HCT116 (cell line): ENCODE measurements around the gene GRAMD4. TPM values are rescaled to one million over a fixed set of nuclear protein-coding genes. Genes with fewer than 3 reads are reported as not detected.

Experiments used
- ATAC-seq: fragments of 200-7000 bp; cut with Tn5 transposase; 2 replicates; pipeline ENCODE4 v1.9.1; 2020; ENCODE audit warnings: mild to moderate bottlenecking, moderate library complexity
- BruUV-seq: library from RNA; stranded (reverse); fragments of 400-500 nt; replicated peaks from 2 replicates; lab custom pipeline; 2021; lab: Mats Ljungman, UMichigan
- CTCF ChIA-PET: fragments of 300-600 bp; sonication (Branson Sonifier 250); formaldehyde crosslinking; loops from one replicate; lab custom pipeline; 2021; ENCODE audit warnings: antibody characterized with exemption; lab: Charles Lee
- POLR2A ChIA-PET: fragments of 300-600, 350-600 bp; sonication (Branson Sonifier 250); formaldehyde crosslinking; loops from one replicate; lab custom pipeline; 2021; ENCODE audit warnings: antibody characterized with exemption; lab: Charles Lee
- RAD21 ChIA-PET, 2 experiments: fragments of 300-600 bp; sonication (Branson Sonifier 250); formaldehyde crosslinking; loops; one replicate each; lab custom pipeline; 2023; ENCODE audit warnings: low total read pairs in 2 of 2; ENCODE audit not compliant: uncharacterized antibody in 2 of 2, unreplicated experiment in 2 of 2, low non-redundant PET in 1 of 2; lab: Charles Lee
- DNase-seq: peaks from one replicate; pipeline ENCODE4 v3.0.0-alpha.2; 2010; ENCODE audit warnings: low read depth, low spot score
- H2AFZ ChIP-seq: fragments of 200-600 bp; shearing (Covaris generic), sonication (generic); 2 replicates; pipeline ENCODE4 v1.6.1; 2017; ENCODE audit warnings: low read depth, mixed run types, mixed read lengths, antibody characterized with exemption, low read length; ENCODE audit not compliant: poor library complexity, severe bottlenecking
- H3K27ac ChIP-seq: 2 replicates; pipeline ENCODE4 v1.5.1; 2012; ENCODE audit warnings: low read depth, low read length
- H3K27me3 ChIP-seq: fragments of 200-600 bp; sonication (generic); 2 replicates; pipeline ENCODE4 v1.6.1; 2016; ENCODE audit warnings: mixed run types, low read length, mixed read lengths; ENCODE audit not compliant: insufficient read depth
- H3K36me3 ChIP-seq, 2 experiments: fragments of 200-500 bp in 1 of 2; fragments of 200-600 bp in 1 of 2; sonication (Bioruptor generic) in 1 of 2; sonication (generic) in 1 of 2; 2 replicates each; pipeline versions ENCODE4 v1.5.1 to v1.6.1; 2014 to 2016; ENCODE audit warnings: low read length in 2 of 2, inconsistent platforms in 1 of 2, mixed read lengths in 1 of 2, mixed run types in 1 of 2; ENCODE audit not compliant: insufficient read depth in 2 of 2, control insufficient read depth in 1 of 2
- H3K4me1 ChIP-seq, 2 experiments: fragments of 200-600 bp in 1 of 2; sonication (generic) in 1 of 2; 2 replicates each; pipeline versions ENCODE4 v1.5.1 to v1.6.1; 2012 to 2017; ENCODE audit warnings: low read length in 2 of 2, inconsistent platforms in 1 of 2, mild to moderate bottlenecking in 1 of 2, mixed read lengths in 1 of 2, mixed run types in 1 of 2, moderate library complexity in 1 of 2; ENCODE audit not compliant: insufficient read depth in 2 of 2, control insufficient read depth in 1 of 2
- H3K4me2 ChIP-seq: fragments of 200-600 bp; sonication (generic); 2 replicates; pipeline ENCODE4 v1.6.1; 2017; ENCODE audit warnings: mixed run types, low read length, mixed read lengths
- H3K4me3 ChIP-seq, 2 experiments: fragments of 200-600 bp in 1 of 2; sonication (generic) in 1 of 2; replicated peaks in 1 of 2; 2 replicates each; pipeline ENCODE4 v1.5.1; 2011 to 2016; ENCODE audit warnings: low read length in 2 of 2, control low read depth in 1 of 2, low read depth in 1 of 2, mild to moderate bottlenecking in 1 of 2, mixed read lengths in 1 of 2, mixed run types in 1 of 2
- H3K79me2 ChIP-seq: fragments of 200-600 bp; sonication (generic); 2 replicates; pipeline ENCODE4 v1.6.1; 2017; ENCODE audit warnings: mild to moderate bottlenecking, mixed run types, low read length, moderate library complexity, mixed read lengths; ENCODE audit not compliant: insufficient read depth
- H3K9ac ChIP-seq: fragments of 200-600 bp; sonication (generic); 2 replicates; pipeline ENCODE4 v1.6.1; 2016; ENCODE audit warnings: low read length, mixed read lengths
- H3K9me2 ChIP-seq: fragments of 200-600 bp; sonication (generic), shearing (Covaris generic); 2 replicates; pipeline ENCODE4 v1.6.1; 2017; ENCODE audit warnings: mixed run types, mild to moderate bottlenecking, moderate library complexity; ENCODE audit not compliant: insufficient read depth
- H3K9me3 ChIP-seq, 2 experiments: fragments of 200-500 bp in 1 of 2; fragments of 200-600 bp in 1 of 2; sonication (Bioruptor generic) in 1 of 2; sonication (generic) in 1 of 2; 2 replicates each; pipeline ENCODE4 v1.6.1; 2014 to 2017; ENCODE audit warnings: low read length in 2 of 2, mixed read lengths in 2 of 2, inconsistent platforms in 1 of 2, low read depth in 1 of 2, mild to moderate bottlenecking in 1 of 2, mixed run types in 1 of 2, moderate library complexity in 1 of 2; ENCODE audit not compliant: control insufficient read depth in 1 of 2, insufficient read depth in 1 of 2
- H4K20me1 ChIP-seq: fragments of 200-600 bp; sonication (generic), shearing (Covaris generic); 2 replicates; pipeline ENCODE4 v1.6.1; 2017; ENCODE audit warnings: mixed run types, mild to moderate bottlenecking, moderate library complexity; ENCODE audit not compliant: insufficient read depth
- CEBPB ChIP-seq: IDR thresholded peaks from 2 replicates; pipeline ENCODE4 v1.6.1; 2012; ENCODE audit warnings: low read depth
- CTCF ChIP-seq, 3 experiments: fragments of 200-600 bp in 1 of 3; sonication (generic) in 1 of 3; IDR thresholded peaks in 2 of 3; conservative IDR thresholded peaks in 1 of 3; 2 replicates each; pipeline ENCODE4 v1.5.1; 2012 to 2017; ENCODE audit warnings: low read depth in 2 of 3, low read length in 2 of 3, antibody characterized with exemption in 1 of 3, borderline replicate concordance in 1 of 3, control low read depth in 1 of 3, mild to moderate bottlenecking in 1 of 3, mixed read lengths in 1 of 3, mixed run types in 1 of 3, moderate library complexity in 1 of 3; ENCODE audit not compliant: insufficient read depth in 1 of 3
- ELF1 ChIP-seq: IDR thresholded peaks from 2 replicates; pipeline ENCODE4 v1.6.1; 2012; ENCODE audit warnings: low read depth, borderline replicate concordance
- EZH2 ChIP-seq: fragments of 200-600 bp; sonication (generic); IDR thresholded peaks from 2 replicates; pipeline ENCODE4 v1.6.1; 2017; ENCODE audit warnings: antibody characterized with exemption, mixed run types
- EZH2phosphoT487 ChIP-seq: fragments of 200-600 bp; IDR thresholded peaks from 2 replicates; pipeline ENCODE4 v1.6.1; 2018; ENCODE audit warnings: antibody characterized with exemption, borderline replicate concordance
- POLR2A ChIP-seq: IDR thresholded peaks from 2 replicates; pipeline ENCODE4 v1.7.0; 2011; ENCODE audit warnings: borderline replicate concordance; ENCODE audit not compliant: insufficient read depth, insufficient read length; ENCODE audit errors: extremely low read depth
- POLR2AphosphoS5 ChIP-seq: IDR thresholded peaks from 2 replicates; pipeline ENCODE4 v1.6.1; 2011; ENCODE audit warnings: mild to moderate bottlenecking, low read depth, low read length, moderate library complexity
- RAD21 ChIP-seq: IDR thresholded peaks from 2 replicates; pipeline ENCODE4 v1.6.1; 2012; ENCODE audit warnings: low read depth, mild to moderate bottlenecking
- SIN3A ChIP-seq: IDR thresholded peaks from 2 replicates; pipeline ENCODE4 v1.6.1; 2012; ENCODE audit warnings: low read depth
- intact Hi-C: fragments of 100-400 bp; cut with micrococcal nuclease; formaldehyde crosslinking; loops from 2 replicates; pipeline ENCODE4 v1.10.0; 2022
- total RNA-seq: library from RNA; stranded (reverse); gene quantifications from one replicate; pipeline ENCODE4 v1.2.1, GENCODE V29; 2021; ENCODE audit not compliant: unreplicated experiment

GRAMD4 gene
- total RNA-seq, 1 experiment from 2014 or later = 25.8 TPM

GRCh38 chr22:46659059-46659790, 39.0 kb downstream of the GRAMD4 start:
- no peak for DNase-seq
- Histone ChIP-seq H4K20me1 (no peaks in the 10 kb centered on the region), H2AFZ (no peak overlapping the region), H3K27ac (no peak overlapping the region), H3K79me2 (no peaks in the 10 kb centered on the region), H3K4me1 (peaks cover 23 to 25% of the 10 kb centered on the region in 2 experiments), H3K4me3 (no peak overlapping the region), H3K9ac (no peak overlapping the region), H3K27me3 (no peaks in the 10 kb centered on the region), H3K9me2 (no peaks in the 10 kb centered on the region), H3K36me3 (no peaks in the 10 kb centered on the region), H3K9me3 (no peaks in the 10 kb centered on the region), H3K4me2 (no peak overlapping the region)
- intact Hi-C loops = no loop called here
- BruUV-seq = no TSS peak
- RAD21 ChIA-PET = no interaction called here
- TF ChIP-seq ELF1 = no peak
- no peak for TF ChIP-seq CEBPB
- no peak for TF ChIP-seq EZH2phosphoT487
- TF ChIP-seq SIN3A = no peak
- TF ChIP-seq CTCF (IDR thresholded peaks at IDR 0.05 in 2 of 3, conservative IDR thresholded peaks at IDR 0.05 in 1 of 3; ENCODE audit: borderline replicate concordance in 1 of 3, insufficient read depth in 1 of 3, low read depth in 2 of 3, low read length in 2 of 3) = no peak
- no peak for TF ChIP-seq EZH2
- no peak for TF ChIP-seq POLR2A
- TF ChIP-seq RAD21 = no peak
- TF ChIP-seq POLR2AphosphoS5 = no peak
- ATAC-seq = no peak
- CTCF ChIA-PET = no interaction called here
- POLR2A ChIA-PET = no interaction called here
